Dedifferentiated amniotic fluid mesenchymal stem cell (primary cell): ENCODE data around the gene TMPRSS9.
A peak's percentile ranks its signal among the peaks of the same experiment; 100 is the strongest.

Experiments used
- DNase-seq: peaks from one replicate; pipeline ENCODE4 v3.0.0-alpha.2; 2016; ENCODE audit errors: extremely low spot score

The TMPRSS9 gene

GRCh38 chr19:2361246-2362045, 1.4 kb downstream of the TMPRSS9 start:
- no peak for DNase-seq

DNA sequence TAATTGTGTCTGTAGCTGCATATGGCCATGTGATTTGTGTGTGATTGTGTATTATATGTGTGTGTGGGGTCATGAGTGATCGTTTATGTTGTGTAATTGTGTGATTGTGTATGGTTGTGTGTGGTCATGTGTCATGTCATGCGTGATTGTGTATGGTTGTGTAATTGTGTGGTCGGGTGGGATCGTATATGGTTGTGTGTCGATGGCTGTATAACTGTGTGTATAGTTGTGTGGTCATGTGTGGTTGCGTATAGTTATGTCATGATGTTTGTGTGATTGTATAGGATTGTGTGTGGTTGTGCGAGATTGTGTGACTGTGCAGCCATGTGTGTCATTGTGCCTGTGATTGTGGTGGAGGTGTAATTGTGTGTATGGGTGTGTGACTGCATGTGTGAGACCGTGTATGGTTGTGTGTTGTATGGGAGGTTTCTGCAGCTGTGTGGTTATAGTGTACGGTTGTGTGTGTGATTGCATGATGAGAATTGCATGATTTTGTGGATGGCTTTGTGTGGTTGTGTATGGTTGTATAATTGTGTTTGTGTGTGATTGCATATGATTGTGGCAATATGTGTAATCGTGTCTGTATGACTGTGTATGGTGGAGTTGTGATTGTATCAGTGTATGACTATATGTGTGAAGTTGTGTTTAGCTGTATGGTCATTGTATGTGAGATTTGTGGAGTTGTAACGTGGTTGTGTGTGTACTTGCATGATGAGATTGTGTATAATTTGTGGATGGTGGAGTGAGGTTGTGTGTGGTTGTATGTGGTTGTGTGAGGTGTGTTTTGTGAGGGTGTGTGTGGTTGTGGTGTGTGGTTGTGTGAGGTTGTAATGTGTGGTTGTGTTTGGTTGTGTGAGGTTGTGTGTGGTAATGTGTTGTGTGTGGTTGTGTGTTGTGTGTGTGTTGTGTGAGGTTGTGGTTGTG, 2.2 kb downstream of the TMPRSS9 start:
- DNase-seq, result no peak

- DNase-seq, result no peak
These were observed 2.9 kb downstream of the TMPRSS9 start for GRCh38 chr19:2362970-2363300.

DNA sequence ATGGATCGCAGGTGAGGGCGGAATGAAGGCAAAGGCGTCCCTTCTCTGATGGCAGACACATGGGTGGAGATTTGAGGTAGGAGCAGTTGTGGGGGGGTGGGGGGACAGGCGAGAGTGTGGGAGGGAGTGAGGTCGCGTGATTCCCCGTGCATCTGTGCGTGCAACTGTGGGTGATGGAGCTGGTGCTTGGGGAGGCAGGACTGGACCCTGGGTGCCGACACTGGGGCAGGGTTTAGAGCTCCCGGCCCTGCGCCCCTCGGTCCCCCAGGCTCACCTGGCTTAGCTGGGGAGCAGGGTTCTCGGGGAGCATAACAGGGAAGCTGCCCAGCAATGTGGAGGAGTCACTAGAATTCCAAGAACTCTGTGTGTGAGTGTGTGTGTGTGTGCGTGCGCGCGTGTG, 3.4 kb downstream of the TMPRSS9 start:
- DNase-seq, result no peak

GRCh38 chr19:2365201-2365970, 5.3 kb downstream of the TMPRSS9 start:
- DNase-seq, result no peak

DNA sequence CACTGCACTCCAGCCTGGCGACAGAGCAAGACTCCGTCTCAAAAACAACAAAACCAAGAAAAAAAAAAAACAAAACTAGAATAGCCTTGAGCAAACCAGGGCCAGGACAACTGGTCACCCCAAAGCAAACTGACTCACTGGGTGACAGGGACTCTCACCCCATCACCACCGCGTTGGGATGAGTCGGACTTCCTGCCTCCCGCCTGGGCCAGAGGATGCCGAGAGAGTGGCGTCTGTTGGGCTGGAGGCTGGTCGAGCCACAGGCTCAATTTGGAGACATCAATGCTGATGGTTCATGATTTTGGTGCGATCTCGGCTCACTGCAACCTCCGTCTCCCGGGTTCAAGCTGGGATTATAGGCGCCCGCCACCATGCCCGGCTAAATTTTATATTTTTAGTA, 11.6 kb downstream of the TMPRSS9 start:
- DNase-seq, result no peak

DNA sequence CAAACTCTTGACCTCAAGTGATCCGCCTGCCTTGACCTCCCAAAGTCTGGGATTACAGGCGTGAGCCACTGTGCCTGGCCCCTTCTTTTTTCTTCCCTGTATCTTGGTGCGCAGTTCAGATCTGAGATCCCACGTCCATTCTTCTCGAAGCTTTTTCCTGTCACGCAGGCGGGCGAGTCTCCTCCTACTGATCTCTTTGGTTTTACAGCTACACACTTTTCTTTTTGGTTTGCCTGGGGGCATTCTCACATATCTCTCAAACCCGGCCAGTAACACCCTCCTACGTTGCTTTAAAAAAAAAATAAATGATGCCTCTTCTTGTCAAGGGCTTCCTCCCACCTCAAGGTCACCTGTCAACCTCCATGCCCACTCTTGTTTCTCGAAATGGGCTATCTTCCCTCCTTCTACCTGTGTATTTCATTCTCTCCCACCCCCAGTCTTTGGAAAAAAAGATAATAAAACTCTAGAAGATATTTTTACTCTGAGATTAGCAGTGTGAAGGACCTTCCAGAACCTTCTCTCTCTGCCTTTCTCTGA, 12.1 kb downstream of the TMPRSS9 start:
- no peak for DNase-seq

- DNase-seq, result no peak
These were observed 14.7 kb downstream of the TMPRSS9 start for GRCh38 chr19:2374808-2375207.

DNA sequence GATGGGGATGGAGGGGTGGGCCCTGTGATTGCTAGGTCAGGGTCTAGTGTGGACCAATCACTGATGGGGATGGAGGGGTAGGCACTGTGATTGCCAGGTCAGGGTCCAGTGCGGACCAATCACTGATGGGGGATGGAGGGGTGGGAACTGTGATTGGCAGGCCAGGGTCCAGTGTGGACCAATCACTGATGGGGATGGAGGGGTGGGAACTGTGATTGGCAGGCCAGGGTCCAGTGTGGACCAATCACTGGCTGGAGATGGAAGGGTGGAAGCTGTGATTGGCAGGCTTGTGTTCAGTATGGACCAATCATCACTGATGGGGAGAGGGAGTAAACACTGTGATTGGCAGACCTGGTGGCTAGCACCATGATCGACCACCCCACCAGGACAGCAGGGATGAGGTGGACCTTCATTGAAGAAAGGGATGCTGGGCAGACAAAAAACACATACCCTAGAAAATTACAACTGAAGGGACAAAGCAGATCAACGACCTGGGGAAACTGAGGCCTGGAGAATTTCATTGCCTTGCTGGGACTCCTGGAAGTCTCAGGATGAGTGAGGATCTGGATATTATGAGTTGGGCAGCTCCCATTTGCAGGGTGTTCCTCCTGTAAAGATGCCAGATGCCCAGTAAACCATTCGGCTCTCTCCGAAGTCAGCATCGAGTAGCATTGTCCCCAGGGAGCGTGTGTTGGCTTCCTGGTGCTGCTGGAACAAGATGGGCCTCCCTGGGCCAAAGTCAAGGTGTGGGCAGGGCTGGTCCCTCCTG, 15.5 kb downstream of the TMPRSS9 start:
- no peak for DNase-seq

GRCh38 chr19:2376784-2377519, 16.9 kb downstream of the TMPRSS9 start:
- no peak for DNase-seq

DNA sequence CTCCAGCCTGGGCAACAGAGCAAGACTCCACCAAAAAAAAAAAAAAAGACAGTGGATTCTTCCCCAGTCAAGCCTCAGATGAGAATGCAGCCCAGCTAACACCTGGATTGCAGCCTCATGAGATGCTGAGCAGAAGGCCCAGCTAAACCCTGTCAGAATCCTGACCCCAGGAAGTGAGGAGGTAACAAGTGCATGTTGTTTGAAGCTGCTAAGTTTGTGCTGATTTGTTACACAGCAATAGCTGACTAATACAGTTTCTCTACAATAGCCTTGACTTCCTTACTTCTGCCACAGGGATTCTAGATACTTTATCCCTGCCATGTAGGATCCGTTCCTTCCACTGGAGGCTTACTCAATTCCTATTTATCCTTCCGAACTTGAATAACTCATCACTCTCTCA, 20.5 kb downstream of the TMPRSS9 start:
- no peak for DNase-seq

- no peak for DNase-seq
These were observed 21.2 kb downstream of the TMPRSS9 start for GRCh38 chr19:2381148-2381820.

DNA sequence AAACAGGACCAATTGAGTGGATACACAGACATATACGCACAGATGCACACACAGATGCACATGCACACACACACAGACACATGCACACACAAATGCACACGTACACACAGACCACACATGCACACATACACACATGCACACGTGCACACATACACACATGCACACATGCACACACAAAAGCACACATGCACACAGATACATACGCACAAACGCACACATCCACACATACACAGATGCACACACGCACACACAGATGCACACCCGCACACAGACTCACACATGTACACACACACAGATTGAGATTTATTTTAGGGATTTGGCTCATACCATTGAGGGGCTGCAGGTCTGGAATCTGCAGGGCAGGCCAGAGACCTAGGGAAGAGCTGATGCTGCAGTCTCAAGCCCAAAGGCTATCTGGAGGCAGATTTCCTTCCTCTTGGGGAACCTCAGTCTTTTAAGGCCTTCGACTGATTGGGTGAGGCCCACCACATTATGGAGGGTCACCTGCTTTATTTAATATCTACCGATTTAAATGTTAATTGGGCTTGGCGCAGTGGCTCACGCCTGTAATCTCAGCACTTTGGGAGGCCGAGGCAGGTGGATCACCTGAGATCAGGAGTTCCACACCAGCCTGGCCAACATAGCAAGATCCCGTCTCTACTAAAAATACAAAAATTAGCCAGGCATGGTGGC, 22.6 kb downstream of the TMPRSS9 start:
- DNase-seq, result no peak

GRCh38 chr19:2385053-2385721, 25.1 kb downstream of the TMPRSS9 start:
- peak; percentile 44 for DNase-seq

- DNase-seq, result no peak
These were observed 27.6 kb downstream of the TMPRSS9 start for GRCh38 chr19:2387367-2388288.

DNA sequence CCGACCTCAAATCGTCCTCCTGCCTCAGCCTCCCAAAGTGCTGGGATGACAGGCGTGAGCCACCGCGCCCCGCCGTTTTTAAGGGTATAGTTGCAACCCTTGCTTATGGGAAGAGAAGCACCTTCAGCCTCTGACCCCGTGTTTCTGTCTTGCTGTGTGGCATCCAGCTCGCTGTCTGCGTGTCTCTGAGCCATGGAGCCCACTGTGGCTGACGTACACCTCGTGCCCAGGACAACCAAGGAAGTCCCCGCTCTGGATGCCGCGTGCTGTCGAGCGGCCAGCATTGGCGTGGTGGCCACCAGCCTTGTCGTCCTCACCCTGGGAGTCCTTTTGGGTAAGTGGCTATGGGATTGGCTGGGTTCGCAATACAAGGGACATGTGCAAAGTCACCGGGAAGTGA, 29.5 kb downstream of the TMPRSS9 start:
- DNase-seq, result no peak

GRCh38 chr19:2391118-2391725, 31.2 kb downstream of the TMPRSS9 start:
- peak; percentile 81 for DNase-seq
